H9 (cell line): ENCODE measurements around the gene FUZ. TPM values are rescaled to one million over a fixed set of nuclear protein-coding genes. Genes with fewer than 3 reads are reported as not detected.

Experiments used
- DNase-seq: peaks from one replicate; pipeline ENCODE4 v3.0.0-alpha.2; 2017
- H2AFZ ChIP-seq: one replicate; pipeline ENCODE4 v1.6.1; 2013; ENCODE audit warnings: mild to moderate bottlenecking, low read length, control low read depth, moderate library complexity
- H2AK5ac ChIP-seq: 2 replicates; pipeline ENCODE4 v1.6.1; 2013; ENCODE audit warnings: low read length, control low read depth, mixed read lengths; ENCODE audit not compliant: insufficient read length
- H2BK120ac ChIP-seq: one replicate; pipeline ENCODE4 v1.6.1; 2013; ENCODE audit warnings: low read depth, mild to moderate bottlenecking, low read length, control low read depth, inconsistent platforms; ENCODE audit not compliant: poor library complexity, severe bottlenecking
- H2BK12ac ChIP-seq: 2 replicates; pipeline ENCODE4 v1.6.1; 2013; ENCODE audit warnings: low read length, control low read depth, mixed read lengths, low read depth; ENCODE audit not compliant: insufficient read length
- H2BK15ac ChIP-seq: 2 replicates; pipeline ENCODE4 v1.6.1; 2013; ENCODE audit warnings: low read depth, low read length, control low read depth
- H2BK20ac ChIP-seq: one replicate; pipeline ENCODE4 v1.6.1; 2013; ENCODE audit warnings: low read depth, mild to moderate bottlenecking, low read length, control low read depth, inconsistent platforms; ENCODE audit not compliant: poor library complexity, severe bottlenecking
- H2BK5ac ChIP-seq: 2 replicates; pipeline ENCODE4 v1.6.1; 2013; ENCODE audit warnings: low read length, control low read depth, mixed read lengths; ENCODE audit not compliant: insufficient read length
- H3K14ac ChIP-seq: 2 replicates; pipeline ENCODE4 v1.6.1; 2013; ENCODE audit warnings: low read length, control low read depth; ENCODE audit not compliant: insufficient read depth
- H3K18ac ChIP-seq: 2 replicates; pipeline ENCODE4 v1.6.1; 2013; ENCODE audit warnings: low read depth, mild to moderate bottlenecking, mixed read lengths, low read length, control low read depth; ENCODE audit not compliant: insufficient read length
- H3K23ac ChIP-seq: 2 replicates; pipeline ENCODE4 v1.6.1; 2013; ENCODE audit warnings: low read length, control low read depth, mixed read lengths, low read depth; ENCODE audit not compliant: insufficient read length
- H3K23me2 ChIP-seq: 2 replicates; pipeline ENCODE4 v1.6.1; 2013; ENCODE audit warnings: low read depth, mild to moderate bottlenecking, mixed read lengths, low read length, control low read depth; ENCODE audit not compliant: insufficient read length, poor library complexity, severe bottlenecking
- H3K27ac ChIP-seq: 2 replicates; pipeline ENCODE4 v1.5.1; 2013; ENCODE audit warnings: low read length, control low read depth, mixed read lengths, low read depth; ENCODE audit not compliant: insufficient read length
- H3K27me3 ChIP-seq: 2 replicates; pipeline ENCODE4 v1.6.1; 2013; ENCODE audit warnings: low read length, control low read depth, inconsistent platforms; ENCODE audit not compliant: insufficient read depth
- H3K4ac ChIP-seq: 2 replicates; pipeline ENCODE4 v1.6.1; 2013; ENCODE audit warnings: low read depth, mild to moderate bottlenecking, control low read depth, inconsistent platforms, low read length, moderate library complexity
- H3K4me1 ChIP-seq: 2 replicates; pipeline ENCODE4 v1.6.1; 2013; ENCODE audit warnings: low read length, control low read depth, inconsistent platforms; ENCODE audit not compliant: insufficient read depth
- H3K4me2 ChIP-seq: 2 replicates; pipeline ENCODE4 v1.6.1; 2013; ENCODE audit warnings: low read length, control low read depth, mixed read lengths; ENCODE audit not compliant: insufficient read length, insufficient read depth
- H3K56ac ChIP-seq: 2 replicates; pipeline ENCODE4 v1.6.1; 2013; ENCODE audit warnings: low read depth, mild to moderate bottlenecking, mixed read lengths, low read length, control low read depth; ENCODE audit not compliant: insufficient read length
- H3K79me1 ChIP-seq: 2 replicates; pipeline ENCODE4 v1.6.1; 2013; ENCODE audit warnings: low read depth, mild to moderate bottlenecking, moderate library complexity, low read length, control low read depth, inconsistent platforms; ENCODE audit not compliant: insufficient read depth, poor library complexity, severe bottlenecking
- H3K79me2 ChIP-seq: 2 replicates; pipeline ENCODE4 v1.6.1; 2013; ENCODE audit warnings: low read length, control low read depth, inconsistent platforms; ENCODE audit not compliant: insufficient read depth
- H3K9ac ChIP-seq: 2 replicates; pipeline ENCODE4 v1.6.1; 2013; ENCODE audit warnings: low read length, control low read depth, mixed read lengths; ENCODE audit not compliant: insufficient read length; ENCODE audit errors: extremely low read depth
- H3K9me3 ChIP-seq: one replicate; pipeline ENCODE4 v1.6.1; 2013; ENCODE audit warnings: low read depth, low read length, inconsistent platforms; ENCODE audit not compliant: control insufficient read depth
- H3T11ph ChIP-seq: one replicate; pipeline ENCODE4 v1.6.1; 2013; ENCODE audit warnings: mild to moderate bottlenecking, low read length, control low read depth, inconsistent platforms
- H4K20me1 ChIP-seq: one replicate; pipeline ENCODE4 v1.6.1; 2013; ENCODE audit not compliant: control insufficient read depth, insufficient read length, insufficient read depth
- H4K5ac ChIP-seq: 2 replicates; pipeline ENCODE4 v1.6.1; 2013; ENCODE audit warnings: low read depth, mild to moderate bottlenecking, mixed read lengths, low read length, control low read depth; ENCODE audit not compliant: insufficient read length
- H4K8ac ChIP-seq: replicated peaks from 2 replicates; pipeline ENCODE4 v1.6.1; 2013; ENCODE audit warnings: low read length, control low read depth, mixed read lengths, low read depth; ENCODE audit not compliant: insufficient read length
- H4K91ac ChIP-seq: 2 replicates; pipeline ENCODE4 v1.6.1; 2013; ENCODE audit warnings: low read depth, mild to moderate bottlenecking, moderate library complexity, mixed read lengths, low read length, control low read depth; ENCODE audit not compliant: insufficient read length
- H3K27ac Mint-ChIP-seq, 3 experiments: 2 replicates in 2 of 3; 3 replicates in 1 of 3; pipeline ENCODE4 v1.8.0; 2020 to 2021; ENCODE audit warnings: mixed read lengths in 3 of 3, mild to moderate bottlenecking in 1 of 3, moderate library complexity in 1 of 3
- H3K27me3 Mint-ChIP-seq: 2 replicates; pipeline ENCODE4 v1.8.0; 2021; ENCODE audit warnings: low read depth, mild to moderate bottlenecking, moderate library complexity, mixed read lengths
- H3K36me3 Mint-ChIP-seq, 3 experiments: 2 replicates in 2 of 3; 3 replicates in 1 of 3; pipeline ENCODE4 v1.8.0; 2020 to 2021; ENCODE audit warnings: low read depth in 3 of 3, mixed read lengths in 3 of 3; ENCODE audit not compliant: insufficient read depth in 1 of 3
- H3K4me1 Mint-ChIP-seq, 2 experiments: 2 replicates each; pipeline ENCODE4 v1.8.0; 2020; ENCODE audit warnings: mixed read lengths in 2 of 2
- H3K4me3 Mint-ChIP-seq, 2 experiments: 2 replicates in 1 of 2; 3 replicates in 1 of 2; pipeline ENCODE4 v1.8.0; 2020 to 2021; ENCODE audit warnings: mild to moderate bottlenecking in 2 of 2, mixed read lengths in 2 of 2, moderate library complexity in 1 of 2
- H3K9me3 Mint-ChIP-seq, 2 experiments: 2 replicates in 1 of 2; 3 replicates in 1 of 2; pipeline ENCODE4 v1.8.0; 2020; ENCODE audit warnings: mild to moderate bottlenecking in 2 of 2, mixed read lengths in 2 of 2, moderate library complexity in 1 of 2
- WGBS: extraction: QIAGEN DNeasy Blood & Tissue Kit; methylation state at CpG from one replicate; pipeline ENCODE4 v1.1.7; 2013; ENCODE audit warnings: missing lambda C conversion rate, low lambda C conversion rate, mixed read lengths; ENCODE audit not compliant: insufficient read length; ENCODE audit errors: extremely low coverage; 5-methylcytosine and 5-hydroxymethylcytosine counted together
- total RNA-seq: library from RNA; stranded (reverse); gene quantifications from 2 replicates; pipeline ENCODE4 v1.2.1, GENCODE V29; 2021
- TF ChIP-seq, protein P1 (sequence below): fragments of 200-600 bp; sonication (generic); conservative IDR thresholded peaks from 3 replicates; pipeline ENCODE4 v1.8.0; 2021; ENCODE audit warnings: antibody characterized with exemption, mild to moderate bottlenecking

The FUZ gene
- total RNA-seq, 1 experiment from 2014 or later: 25.1 TPM

DNA sequence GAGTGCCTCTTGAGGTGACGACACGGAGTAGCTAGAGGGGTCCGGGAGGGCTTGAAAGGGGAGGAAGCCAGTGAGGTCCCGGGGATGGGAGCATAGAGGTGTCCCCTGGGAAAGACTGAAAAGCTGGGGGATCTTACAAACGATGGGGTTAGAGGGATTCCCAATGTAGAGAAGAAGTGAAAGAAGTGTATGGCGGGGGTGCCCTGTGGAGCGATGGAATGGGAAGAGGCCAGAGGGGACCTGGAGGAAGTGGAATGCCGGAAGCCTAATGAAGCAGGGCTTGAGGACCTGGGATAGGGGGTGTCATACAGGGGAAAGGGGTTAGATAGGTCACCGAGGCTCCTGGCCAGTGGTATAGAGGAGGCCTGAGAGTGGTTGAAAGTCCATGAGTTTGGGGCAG is 45.7 kb downstream of the FUZ start:
- no peak overlapping the region for H4K91ac ChIP-seq
- no peaks in the 10 kb centered on the region for H4K20me1 ChIP-seq
- Mint-ChIP-seq H3K27me3 (no peaks in the 10 kb centered on the region; the same call in 1 of the 2 replicates), H3K9me3 (no peaks in the 10 kb centered on the region), H3K36me3 (peaks cover 0 to 4% (median 2%) of the 10 kb centered on the region in 3 experiments; a peak in 3 of 7 replicates), H3K4me3 (peak overlapping the region; percentile 94 to 95), H3K27ac (peak overlapping the region; percentile 15 to 95 (median 30); a peak in 4 of 7 replicates), H3K4me1 (peaks cover 19 to 26% of the 10 kb centered on the region in 2 experiments)
- no peak overlapping the region for H3K4ac ChIP-seq
- no peak for DNase-seq
- no peak overlapping the region for H2AK5ac ChIP-seq
- H3K18ac ChIP-seq: peak overlapping the region; percentile 42
- no peak overlapping the region for H3K27ac ChIP-seq
- H4K5ac ChIP-seq: no peak overlapping the region
- H2BK12ac ChIP-seq: no peak overlapping the region
- peak overlapping the region; percentile 65 for H3K9ac ChIP-seq
- no peak overlapping the region for H3K56ac ChIP-seq
- H2AFZ ChIP-seq: no peak overlapping the region
- H4K8ac ChIP-seq: no peak overlapping the region
- H3T11ph ChIP-seq: no peak overlapping the region
- H2BK15ac ChIP-seq: no peak overlapping the region
- H3K79me2 ChIP-seq: peaks cover 4% of the 10 kb centered on the region; the same call in 1 of the 2 replicates
- H3K9me3 ChIP-seq: no peaks in the 10 kb centered on the region
- no peaks in the 10 kb centered on the region for H3K4me1 ChIP-seq
- H2BK120ac ChIP-seq: no peak overlapping the region
- no peak overlapping the region; the same call in 1 of the 2 replicates for H3K14ac ChIP-seq
- H3K23me2 ChIP-seq: peaks cover 12% of the 10 kb centered on the region
- no CpG with 5 or more reads among the region's 9 CpGs for WGBS
- no peak overlapping the region for H2BK5ac ChIP-seq
- H3K27me3 ChIP-seq: no peaks in the 10 kb centered on the region
- TF ChIP-seq, protein P1, sequence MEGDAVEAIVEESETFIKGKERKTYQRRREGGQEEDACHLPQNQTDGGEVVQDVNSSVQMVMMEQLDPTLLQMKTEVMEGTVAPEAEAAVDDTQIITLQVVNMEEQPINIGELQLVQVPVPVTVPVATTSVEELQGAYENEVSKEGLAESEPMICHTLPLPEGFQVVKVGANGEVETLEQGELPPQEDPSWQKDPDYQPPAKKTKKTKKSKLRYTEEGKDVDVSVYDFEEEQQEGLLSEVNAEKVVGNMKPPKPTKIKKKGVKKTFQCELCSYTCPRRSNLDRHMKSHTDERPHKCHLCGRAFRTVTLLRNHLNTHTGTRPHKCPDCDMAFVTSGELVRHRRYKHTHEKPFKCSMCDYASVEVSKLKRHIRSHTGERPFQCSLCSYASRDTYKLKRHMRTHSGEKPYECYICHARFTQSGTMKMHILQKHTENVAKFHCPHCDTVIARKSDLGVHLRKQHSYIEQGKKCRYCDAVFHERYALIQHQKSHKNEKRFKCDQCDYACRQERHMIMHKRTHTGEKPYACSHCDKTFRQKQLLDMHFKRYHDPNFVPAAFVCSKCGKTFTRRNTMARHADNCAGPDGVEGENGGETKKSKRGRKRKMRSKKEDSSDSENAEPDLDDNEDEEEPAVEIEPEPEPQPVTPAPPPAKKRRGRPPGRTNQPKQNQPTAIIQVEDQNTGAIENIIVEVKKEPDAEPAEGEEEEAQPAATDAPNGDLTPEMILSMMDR: no peak
- H2BK20ac ChIP-seq: no peak overlapping the region
- H3K23ac ChIP-seq: no peak overlapping the region
- peak overlapping the region; percentile 88 for H3K4me2 ChIP-seq
- H3K79me1 ChIP-seq: peaks cover 7% of the 10 kb centered on the region
